Activated T-helper 1 cell treated with anti-CD3 and anti-CD28 coated beads, Interleukin-2, amount 50 U/mL, for 16 hours (primary cell): Measurements from ENCODE around the gene SLC5A12.

Source experiments
- DNase-seq, 2 donors: peaks; one replicate each; pipeline ENCODE4 v3.0.0-alpha.2; 2020; ENCODE audit warnings: low read depth in 1 of 2, low spot score in 1 of 2

The SLC5A12 gene

GRCh38 chr11:26721948-26722475, at the start of gene SLC5A12:
TSS of gene SLC5A12 (minus strand) at chr11:26722060. CDS start at chr11:26721714, 346 bp downstream.
- no peak for DNase-seq

- no peak for DNase-seq
Observed at GRCh38 chr11:26769027-26769426, 47.2 kb upstream of the SLC5A12 start.

GRCh38 chr11:26767060-26767459, 45.2 kb upstream of the SLC5A12 start:
- DNase-seq = no peak

GRCh38 chr11:26765323-26765722, 43.5 kb upstream of the SLC5A12 start:
- DNase-seq = no peak

GRCh38 chr11:26764825-26765224, 43.0 kb upstream of the SLC5A12 start:
- no peak for DNase-seq

- DNase-seq = no peak
Observed at GRCh38 chr11:26764315-26764714, 42.5 kb upstream of the SLC5A12 start.

GRCh38 chr11:26762089-26762488, 40.2 kb upstream of the SLC5A12 start:
- no peak for DNase-seq

GRCh38 chr11:26761361-26761809, 39.5 kb upstream of the SLC5A12 start:
- no peak for DNase-seq

GRCh38 chr11:26757995-26758394, 36.1 kb upstream of the SLC5A12 start:
- DNase-seq = no peak

- no peak for DNase-seq
Observed at GRCh38 chr11:26755762-26756161, 33.9 kb upstream of the SLC5A12 start.

- DNase-seq = no peak
Observed at GRCh38 chr11:26753723-26754504, 32.1 kb upstream of the SLC5A12 start.

- no peak for DNase-seq
Observed at GRCh38 chr11:26749927-26750326, 28.1 kb upstream of the SLC5A12 start.

- no peak for DNase-seq
Observed at GRCh38 chr11:26743622-26744021, 21.8 kb upstream of the SLC5A12 start.

- DNase-seq = no peak
Observed at GRCh38 chr11:26742966-26743365, 21.1 kb upstream of the SLC5A12 start.

GRCh38 chr11:26741036-26741435, 19.2 kb upstream of the SLC5A12 start:
- DNase-seq = no peak

GRCh38 chr11:26739366-26740073, 17.7 kb upstream of the SLC5A12 start:
- no peak for DNase-seq

GRCh38 chr11:26734691-26735090, 12.8 kb upstream of the SLC5A12 start:
- no peak for DNase-seq

- DNase-seq = no peak
Observed at GRCh38 chr11:26731084-26731456, 9.2 kb upstream of the SLC5A12 start.

- DNase-seq = no peak
Observed at GRCh38 chr11:26730414-26731083, 8.7 kb upstream of the SLC5A12 start.

GRCh38 chr11:26729284-26729683, 7.4 kb upstream of the SLC5A12 start:
- DNase-seq = no peak

GRCh38 chr11:26726960-26727359, 5.1 kb upstream of the SLC5A12 start:
- DNase-seq = no peak

- no peak for DNase-seq
Observed at GRCh38 chr11:26719998-26720397, 1.9 kb downstream of the SLC5A12 start.
